ENCODE data around the gene STON2.
"Not testable (repeated sequence)": the region's sequence is repeated elsewhere in the genome, so short reads cannot be mapped to it uniquely, and the experiment has no call there.

STON2 gene

DNA sequence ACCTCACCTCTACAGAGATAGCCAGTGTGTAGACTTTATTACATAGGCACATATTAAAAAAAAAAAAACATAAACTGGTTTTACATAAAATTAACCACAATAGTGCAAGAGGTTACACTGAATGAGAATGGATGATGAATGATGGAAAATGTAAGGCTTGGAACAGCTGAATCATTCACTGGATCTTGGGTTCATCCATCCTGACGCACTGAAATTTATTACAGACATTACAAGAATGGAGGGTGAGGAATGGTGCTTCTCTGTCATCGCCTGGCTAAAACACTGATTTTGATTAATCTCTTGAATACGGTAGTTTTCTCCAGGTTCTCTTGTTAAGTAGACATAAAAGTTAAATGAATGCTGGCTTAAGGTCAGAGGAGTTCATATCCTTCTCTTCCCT lies 139.4 kb downstream of the STON2 start:
- no peak for DNase-seq

DNA sequence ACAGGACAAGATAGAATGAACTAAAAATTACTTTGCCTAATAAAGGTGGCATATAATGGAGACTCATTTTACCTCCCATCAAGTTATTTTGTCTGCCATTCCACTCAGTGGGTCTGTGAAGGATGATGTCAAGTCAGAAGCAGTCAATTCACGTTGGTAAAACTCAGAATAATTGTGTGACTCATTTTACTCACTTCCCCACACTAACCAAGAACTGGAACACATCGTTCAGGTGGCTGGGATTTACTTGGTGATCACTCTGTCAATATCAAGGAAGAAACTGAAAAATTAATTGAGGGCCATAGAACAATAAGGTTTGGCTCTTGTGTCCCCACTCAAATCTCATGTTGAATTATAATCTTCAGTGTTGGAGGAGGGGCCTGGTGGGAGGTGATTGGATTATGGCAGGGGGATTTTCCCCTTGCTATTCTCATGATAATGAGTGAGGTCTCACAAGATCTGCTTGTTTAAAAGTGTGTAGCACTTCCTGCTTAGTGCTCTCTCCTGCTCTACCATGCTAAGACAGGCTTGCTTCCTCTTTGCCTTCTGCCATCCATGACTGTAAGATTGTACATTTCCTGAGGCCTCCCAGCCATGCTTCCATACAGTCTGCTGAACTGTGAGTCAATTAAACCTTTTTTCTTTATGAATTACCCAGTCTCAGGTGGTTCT lies 143.7 kb downstream of the STON2 start:
- DNase-seq = peak; percentile 69

DNA sequence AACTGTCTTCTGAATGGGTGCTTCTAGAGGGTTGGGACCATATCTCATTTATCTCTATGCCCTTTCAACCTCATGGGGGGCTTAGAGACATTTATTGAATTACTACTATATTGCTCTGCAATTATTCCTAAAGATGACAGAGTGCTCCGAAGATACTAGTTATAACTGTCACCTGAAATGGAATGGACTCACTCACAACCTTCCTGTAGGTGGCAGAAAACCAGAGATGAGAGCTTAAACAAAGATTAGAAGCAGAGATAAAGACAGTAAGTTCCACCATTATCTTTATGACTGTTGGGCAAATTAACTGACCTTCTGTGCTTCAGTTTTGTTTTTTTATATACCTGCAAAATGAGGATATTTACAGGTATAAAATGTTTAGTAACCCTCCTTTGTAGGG lies 147.8 kb downstream of the STON2 start:
- no peak for DNase-seq

DNA sequence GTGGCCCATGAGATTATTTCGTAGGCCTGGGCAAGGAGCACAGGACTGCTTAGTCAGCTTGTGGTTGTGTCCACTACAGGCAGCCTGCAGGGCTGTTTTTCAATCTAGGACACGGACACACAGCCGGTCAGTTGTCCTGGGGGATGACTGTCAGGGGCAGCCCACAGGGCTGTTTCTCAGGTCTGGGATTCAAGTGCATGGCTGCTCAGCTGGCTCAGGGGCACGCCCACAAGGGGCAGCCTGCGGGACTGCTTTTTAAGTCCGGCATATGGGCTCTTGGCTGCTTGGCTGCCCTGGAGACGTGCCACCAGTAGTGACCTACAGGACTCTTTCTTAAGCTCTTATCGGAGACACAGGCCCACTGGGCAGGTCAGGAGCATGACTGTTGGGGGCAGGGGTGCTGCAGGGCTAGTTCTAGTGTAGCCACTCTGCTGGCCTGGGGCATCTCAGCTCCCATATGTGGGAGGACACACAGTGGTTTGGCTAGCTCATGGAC lies 152.8 kb downstream of the STON2 start:
- DNase-seq = no peak

DNA sequence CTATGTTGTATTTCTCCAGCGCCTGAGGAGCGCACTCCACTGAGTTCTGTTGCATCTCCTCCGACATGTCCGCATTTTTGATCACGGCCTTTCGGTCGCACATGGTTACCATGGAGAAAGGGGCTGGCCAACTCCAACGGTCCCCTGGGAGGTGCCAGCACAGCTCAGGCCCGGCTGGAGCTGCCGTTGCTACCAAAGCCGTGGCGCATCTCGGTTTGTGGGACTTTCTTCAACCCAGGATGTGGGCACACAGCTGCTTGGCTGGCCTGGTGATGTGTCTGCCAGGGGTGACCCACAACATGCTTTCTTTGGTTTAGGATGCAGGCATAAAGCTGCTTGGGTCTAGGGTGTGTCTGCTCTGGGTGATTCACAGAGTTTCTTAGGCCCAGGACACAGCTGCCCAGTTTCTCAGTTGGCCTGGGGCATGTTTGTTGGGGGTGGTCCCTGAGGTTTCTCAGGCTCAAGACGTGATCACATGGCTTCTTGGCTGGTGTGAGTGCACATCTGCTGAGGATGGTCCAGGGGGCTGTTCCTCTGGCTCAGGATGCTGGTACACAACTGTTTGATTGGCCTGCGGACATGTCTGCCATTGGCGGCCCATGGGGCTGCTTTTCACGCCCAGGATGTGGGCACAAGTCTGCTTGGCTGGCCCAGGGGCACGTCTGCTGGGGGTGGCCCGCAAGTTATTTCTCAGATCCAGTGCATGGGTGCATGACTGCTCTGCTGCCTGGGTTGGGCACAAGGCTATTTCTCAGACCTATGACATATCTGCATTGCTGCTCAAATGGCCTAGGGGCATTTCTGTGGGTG lies 153.5 kb downstream of the STON2 start:
- peak; percentile 32 for DNase-seq

DNA sequence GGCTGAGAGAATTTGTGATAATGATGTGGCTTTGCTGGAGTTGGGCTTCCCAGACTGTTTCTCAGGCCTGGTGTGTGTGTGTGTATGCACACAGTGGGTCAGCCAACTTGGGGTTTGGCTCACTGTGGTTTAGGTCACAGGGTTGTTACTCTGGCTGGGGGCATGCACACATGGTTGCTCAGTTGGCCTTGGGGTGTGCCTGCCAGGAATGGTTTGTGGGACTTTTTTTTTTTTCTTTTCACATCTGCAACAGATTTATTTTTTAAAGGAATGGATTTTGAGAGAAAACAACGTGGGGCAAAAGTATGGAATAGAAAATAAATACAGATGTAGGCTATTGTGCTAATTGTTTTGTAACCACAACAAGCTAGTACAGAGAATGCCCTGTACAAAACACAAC lies 154.4 kb downstream of the STON2 start:
- no peak for DNase-seq

DNA sequence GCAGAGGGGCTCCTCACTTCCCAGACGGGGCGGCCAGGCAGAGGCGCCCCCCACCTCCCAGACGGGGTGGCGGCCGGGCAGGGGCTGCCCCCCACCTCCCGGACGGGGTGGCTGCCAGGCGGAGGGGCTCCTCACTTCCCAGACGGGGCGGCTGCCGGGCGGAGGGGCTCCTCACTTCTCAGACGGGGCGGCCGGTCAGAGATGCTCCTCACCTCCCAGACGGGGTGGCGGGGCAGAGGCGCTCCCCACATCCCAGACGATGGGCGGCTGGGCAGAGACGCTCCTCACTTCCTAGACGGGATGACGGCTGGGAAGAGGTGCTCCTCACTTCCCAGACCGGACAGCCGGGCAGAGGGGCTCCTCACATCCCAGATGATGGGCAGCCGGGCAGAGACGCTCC lies 155.7 kb downstream of the STON2 start:
- DNase-seq = not testable (repeated sequence)

DNA sequence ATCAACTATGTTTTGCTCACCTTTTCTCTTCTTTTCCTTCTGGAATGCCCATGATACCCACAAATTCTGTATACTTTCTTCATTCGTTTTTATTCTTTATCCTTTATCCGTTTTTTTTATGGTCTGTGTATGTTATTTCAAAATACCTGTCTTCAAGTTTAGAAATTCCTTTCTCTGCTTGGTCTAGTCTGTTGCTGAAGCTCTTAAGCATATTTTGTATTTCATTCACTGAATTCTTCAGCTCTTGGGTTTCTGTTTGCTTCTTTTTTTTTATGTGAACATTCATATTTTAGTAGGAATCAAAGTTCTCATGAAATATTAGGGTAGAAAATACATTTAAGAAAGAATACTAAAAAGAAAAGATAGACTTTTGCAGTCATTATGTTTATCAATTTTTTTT lies 156.6 kb downstream of the STON2 start:
- DNase-seq = no peak

DNA sequence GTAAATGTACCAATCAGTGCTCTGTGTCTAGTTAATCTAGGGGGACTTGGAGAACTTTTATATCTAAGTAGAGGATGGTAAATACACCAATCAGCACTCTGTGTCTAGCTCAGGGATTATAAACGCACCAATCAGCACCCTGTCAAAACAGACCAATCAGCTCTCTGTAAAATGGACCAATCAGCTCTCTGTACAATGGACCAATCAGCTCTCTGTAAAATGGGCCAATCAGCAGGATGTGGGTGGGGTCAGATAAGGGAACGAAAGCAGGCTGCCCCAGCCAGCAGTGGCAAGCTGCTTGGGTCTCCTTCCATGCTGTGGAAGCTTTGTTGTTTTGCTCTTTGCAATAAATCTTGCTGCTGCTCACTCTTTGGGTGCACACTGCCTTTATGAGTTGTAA lies 163.3 kb downstream of the STON2 start:
- not testable (repeated sequence) for DNase-seq

DNA sequence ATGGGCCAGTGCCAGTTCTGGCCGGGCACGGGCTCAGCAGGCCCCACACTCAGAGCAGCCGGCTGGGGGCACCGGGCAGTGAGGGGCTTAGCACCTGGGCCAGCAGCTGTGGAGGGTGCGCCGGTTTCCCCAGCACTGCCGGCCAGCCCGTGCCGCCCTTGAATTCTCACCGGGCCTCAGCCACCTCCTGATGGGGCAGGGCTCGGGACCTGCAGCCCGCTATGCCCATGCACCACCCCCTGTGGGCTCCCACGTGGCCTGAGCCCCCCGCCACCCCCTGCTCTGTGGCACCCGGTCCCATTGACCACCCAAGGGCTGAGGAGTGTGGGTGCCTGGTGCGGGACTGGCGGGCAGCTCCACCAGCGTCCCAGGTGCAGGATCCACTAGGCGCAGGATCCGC lies 164.0 kb downstream of the STON2 start:
- DNase-seq = no peak

DNA sequence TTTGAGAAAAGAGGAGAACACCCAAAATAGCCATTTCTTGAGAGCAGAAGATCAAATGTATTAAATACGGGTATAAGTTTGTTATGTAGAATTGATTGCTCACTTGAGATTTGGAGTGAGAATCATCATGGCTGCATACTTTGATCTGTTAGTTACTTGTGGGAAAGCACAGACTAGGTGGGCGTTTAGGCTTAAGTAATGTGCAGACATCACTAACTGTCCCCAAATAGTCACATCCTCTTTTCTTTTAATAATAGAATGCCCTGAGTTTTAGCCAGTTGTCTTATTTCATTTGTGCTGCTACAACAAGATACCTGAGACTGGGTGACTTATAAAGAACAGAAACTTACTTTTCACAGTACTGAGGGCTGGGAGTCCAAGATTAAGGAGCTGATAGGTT lies 165.0 kb downstream of the STON2 start:
- no peak for DNase-seq

DNA sequence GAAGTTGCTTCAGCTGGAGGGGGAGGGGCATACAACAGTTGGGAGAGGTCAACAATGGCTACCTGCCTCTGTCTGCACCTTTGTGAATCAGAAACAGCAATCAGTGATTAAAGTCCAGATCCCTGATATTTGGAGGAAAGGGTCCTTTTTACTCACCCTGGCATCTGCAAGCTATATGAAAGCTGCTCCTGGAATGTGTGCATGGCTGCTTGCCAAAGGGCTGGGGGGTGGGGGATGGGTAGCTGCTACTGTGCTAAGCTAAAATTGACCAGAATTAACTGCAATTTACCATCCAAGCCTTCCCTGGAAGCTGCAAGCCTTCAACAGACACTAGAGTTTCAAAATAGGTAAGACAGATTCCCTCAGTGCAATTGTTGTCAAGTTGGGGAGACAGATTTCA lies 165.8 kb downstream of the STON2 start:
- no peak for DNase-seq

DNA sequence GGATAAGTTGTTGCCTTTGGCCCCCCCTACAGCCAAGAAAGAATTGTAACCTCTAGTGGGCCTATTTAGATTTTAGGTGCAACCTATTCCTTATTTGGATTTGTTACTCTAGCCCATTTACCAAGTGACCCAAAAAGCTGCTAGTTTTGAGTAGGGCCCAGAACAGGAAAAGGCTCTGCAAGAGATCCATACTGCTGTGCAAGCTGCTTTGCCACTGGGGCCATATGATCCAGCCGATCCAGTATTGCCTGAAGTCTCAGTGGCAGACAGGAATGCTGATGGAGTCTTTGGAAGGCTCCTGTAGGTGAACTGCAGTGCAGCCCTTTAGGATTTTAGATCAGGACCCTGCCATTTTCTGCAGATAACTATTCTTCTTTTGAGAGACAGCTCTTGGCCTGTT lies 166.5 kb downstream of the STON2 start:
- no peak for DNase-seq

DNA sequence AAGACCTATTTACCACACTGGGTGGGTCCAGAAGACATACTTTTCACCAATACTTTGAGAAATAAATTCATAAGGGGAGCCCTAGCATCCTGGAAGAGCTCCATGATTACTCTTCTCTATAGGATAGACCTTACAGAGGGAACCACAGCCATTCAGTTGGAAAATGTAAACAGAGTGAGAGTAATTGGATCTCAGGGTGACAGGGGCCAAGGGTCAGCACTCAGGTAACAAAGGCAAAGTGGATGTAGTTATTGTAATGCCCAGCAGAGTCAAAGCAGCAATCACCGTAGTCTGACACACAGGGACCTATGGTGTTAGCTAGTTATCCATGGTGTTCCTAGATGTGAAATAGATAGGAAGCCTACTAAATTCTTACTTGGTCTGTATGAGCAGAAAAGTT lies 168.6 kb downstream of the STON2 start:
- no peak for DNase-seq

DNA sequence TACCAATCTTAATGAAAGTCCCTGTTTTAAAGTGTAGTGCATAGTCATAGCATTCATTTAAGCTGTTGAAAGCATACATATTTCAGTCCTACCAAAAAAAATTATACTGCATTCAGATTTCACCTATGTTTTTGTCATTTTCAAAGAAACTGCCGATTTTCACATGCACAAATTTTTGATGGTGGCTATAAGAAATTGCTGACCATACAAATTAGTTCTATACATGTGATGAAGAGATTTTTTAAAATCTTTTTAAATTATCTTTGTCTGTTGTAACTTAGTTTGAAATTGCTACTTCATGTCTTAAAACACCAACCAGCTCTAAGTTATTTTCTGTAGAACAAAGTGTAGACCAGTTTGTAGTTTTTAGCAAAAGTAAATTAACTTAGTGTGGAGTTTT lies 175.9 kb downstream of the STON2 start:
- DNase-seq = no peak

DNA sequence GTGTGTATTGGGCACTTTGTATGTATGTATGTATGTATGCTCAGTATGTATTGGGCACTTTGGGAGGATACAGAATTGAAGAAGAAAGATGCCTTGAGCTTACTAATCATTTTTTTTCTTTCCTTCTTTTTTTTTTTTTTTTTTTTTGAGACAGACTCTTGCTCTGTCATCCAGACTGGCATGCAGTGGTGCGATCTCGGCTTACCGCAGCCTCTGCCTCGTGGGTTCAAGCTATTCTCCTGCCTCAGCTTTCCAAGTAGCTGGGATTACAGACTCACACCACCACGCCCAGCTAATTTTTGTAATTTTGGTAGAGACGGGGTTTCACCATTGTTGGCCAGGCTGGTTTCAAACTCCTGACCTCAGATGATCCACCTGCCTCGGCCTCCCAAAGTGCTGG lies 176.3 kb downstream of the STON2 start:
- not testable (repeated sequence) for DNase-seq

DNA sequence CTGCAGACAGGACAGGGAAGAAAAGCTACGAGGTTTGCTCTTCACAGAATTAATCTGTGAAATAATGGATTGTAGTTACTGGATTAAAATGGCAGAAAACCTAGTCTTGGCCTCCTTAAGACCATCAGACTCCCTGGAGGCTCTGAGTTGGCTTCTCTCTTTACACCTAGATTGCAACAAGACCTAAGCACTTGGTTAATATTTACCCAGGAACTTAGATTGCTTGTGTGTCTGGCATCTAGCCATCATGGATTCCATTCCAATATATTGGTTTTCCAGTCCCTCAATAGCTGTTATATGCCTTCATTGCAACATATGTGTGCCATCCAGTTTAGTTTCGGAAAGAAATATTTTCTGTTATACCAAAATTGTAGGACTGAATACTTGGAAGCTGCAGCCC lies 177.4 kb downstream of the STON2 start:
- DNase-seq = no peak

DNA sequence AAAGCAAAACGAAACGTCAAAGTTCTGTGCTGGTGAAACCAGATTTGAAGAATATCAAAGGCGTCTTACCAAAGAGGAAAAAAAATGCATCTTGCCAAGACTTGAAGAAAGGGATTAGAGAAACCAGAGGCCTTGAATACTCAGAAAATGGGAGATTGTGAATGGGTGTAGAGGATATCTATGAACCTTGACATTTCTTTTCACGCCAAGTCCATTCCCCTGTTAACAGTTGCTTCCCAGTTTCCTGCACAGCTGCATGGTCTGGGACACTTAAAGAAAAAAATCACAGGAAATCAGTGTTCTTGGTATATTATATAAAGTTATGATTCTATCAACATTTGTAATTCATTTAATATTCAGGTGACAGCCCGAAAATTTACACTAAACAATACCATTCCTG lies 178.0 kb downstream of the STON2 start:
- DNase-seq = no peak

DNA sequence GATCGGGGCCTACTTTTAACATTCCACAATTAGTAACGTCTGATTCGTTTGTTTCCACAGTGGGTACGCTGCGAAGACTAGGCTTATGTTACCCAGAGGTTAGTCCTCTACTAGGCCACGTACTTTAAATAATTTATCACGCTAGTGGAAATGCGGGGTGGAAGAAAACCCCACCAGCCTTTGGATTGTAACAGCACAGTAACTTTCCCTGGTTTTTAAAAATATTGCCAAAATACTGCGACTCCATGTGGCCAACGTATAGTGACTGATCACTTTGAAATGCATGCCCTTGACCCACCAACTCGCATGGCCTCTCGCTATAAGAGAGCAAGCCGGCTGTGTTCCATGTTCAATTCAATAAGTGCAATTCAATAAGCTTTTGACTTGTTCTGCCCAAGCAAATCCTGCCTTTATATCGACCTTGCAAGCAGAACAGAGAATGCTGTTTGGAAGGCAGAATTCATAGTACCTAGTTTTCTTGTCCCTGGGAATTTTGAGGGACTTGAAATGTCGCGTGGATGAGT lies 178.5 kb downstream of the STON2 start:
- no peak for DNase-seq

DNA sequence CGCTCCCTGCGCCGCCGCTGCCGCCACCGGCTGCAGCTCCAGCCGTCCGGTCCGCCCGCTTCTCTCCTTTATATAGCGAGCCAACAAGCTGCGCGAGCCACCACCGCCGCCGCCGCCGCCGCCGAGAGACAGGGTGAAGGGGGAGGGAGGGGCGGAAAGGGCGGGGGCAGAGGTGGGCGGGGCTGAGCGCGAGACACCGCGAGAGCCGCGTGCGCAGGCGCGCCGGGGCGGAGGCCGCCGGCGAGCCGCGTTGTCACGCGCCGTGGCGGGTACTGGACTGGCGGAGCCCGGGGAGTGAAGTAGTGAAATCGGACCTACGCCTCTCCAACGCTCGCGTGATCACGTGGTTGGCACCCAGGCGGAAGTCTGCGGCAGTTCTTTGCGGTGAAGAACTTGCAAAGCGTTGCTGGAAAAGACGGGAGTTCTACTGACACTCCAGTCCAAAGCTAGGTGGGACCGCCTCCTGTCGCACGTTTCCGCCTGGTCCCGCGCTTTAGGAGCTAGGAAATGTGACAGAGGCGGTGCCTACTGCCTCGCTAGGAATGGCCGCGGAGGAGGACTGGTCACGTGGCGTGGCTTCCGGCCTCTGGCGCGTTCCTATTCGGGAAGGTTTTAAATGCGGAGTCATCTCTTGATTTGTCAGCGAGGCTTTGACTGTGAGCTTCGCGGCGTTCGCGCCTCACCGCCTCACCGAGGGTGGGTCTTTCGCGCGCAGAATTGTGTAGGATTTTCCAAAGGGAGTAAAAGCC lies 179.1 kb downstream of the STON2 start, which contains the start of gene GTF2A1:
Gene GTF2A1 (minus strand): TSS at position 130 of the 749 bp plus-strand sequence. CDS start 441 bp downstream, outside the sequence.
- DNase-seq = peak; percentile 98

DNA sequence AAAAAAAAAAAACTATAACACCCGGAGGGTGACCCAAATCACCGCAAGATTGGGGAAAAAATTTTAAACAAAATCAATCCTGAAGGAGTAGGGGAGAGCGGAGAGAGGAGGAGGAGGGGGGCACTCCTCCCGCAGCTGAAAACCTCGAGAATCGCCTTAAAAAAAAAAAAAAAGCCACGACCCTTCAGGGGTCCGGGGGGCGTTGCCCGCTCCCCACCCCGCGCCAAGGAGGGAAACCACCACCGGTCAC lies 179.6 kb downstream of the STON2 start:
- DNase-seq = no peak

DNA sequence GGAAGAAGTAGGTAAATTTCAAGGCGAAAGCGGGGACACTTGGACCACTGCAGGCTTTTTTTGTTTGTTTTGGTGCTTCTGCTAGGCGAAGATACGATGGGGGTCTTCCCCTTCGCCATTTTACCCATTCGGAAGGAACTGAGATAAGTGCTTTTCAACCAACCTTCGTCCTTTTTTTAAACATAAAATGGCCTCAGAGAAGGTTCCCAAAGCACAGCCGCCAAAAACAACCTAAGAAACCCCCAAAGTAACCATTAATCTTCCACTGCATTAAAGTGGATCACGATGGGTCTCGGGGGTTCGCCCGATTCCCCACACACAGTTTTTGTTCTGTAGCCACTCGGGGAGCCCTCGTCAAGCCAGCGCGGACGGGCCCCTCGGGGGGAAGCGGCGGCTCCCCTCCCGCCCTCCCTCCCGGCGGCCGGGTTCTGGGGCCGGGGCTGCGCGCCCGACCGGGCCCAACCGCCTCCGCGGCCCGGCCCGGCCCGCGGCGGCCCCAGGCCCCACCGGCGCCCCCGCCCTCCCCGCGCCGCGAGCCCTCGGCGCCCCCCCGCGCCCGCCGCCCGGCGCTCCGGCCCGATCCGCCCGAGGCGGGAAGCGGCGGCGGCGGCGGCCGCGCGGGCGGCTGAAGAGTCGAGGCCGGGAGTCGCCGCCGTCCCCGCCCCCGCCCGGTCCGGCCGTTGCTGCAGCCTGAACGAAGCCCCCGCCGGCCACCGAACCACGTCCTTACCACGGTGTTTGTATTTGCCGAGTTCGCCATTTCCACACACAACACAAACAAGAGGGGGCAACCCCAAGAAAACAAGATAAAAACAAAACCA lies 180.2 kb downstream of the STON2 start:
- peak; percentile 42 for DNase-seq
